CMK (cell line): ENCODE measurements around the gene NUP188.
A peak's percentile ranks its signal among the peaks of the same experiment; 100 is the strongest.

ENCODE experiments used
- DNase-seq: peaks from one replicate; pipeline ENCODE4 v3.0.0-alpha.2; 2010; ENCODE audit warnings: low read depth

NUP188 gene

GRCh38 chr9:129007766-129008468 lies 60.4 kb downstream of the NUP188 start:
- DNase-seq, result no peak

GRCh38 chr9:129008469-129008965 lies 61.0 kb downstream of the NUP188 start:
- DNase-seq, result no peak

GRCh38 chr9:129008986-129009583 lies 61.6 kb downstream of the NUP188 start:
- no peak for DNase-seq

GRCh38 chr9:129009584-129010141 lies 62.2 kb downstream of the NUP188 start:
- DNase-seq, result no peak

- DNase-seq, result no peak
These were observed 62.9 kb downstream of the NUP188 start for GRCh38 chr9:129010267-129010975.

GRCh38 chr9:129011170-129011569 lies 63.7 kb downstream of the NUP188 start:
- DNase-seq, result no peak

- no peak for DNase-seq
These were observed 64.3 kb downstream of the NUP188 start for GRCh38 chr9:129011761-129012181.

GRCh38 chr9:129012343-129012742 lies 64.8 kb downstream of the NUP188 start:
- DNase-seq, result no peak

- DNase-seq, result no peak
These were observed 65.5 kb downstream of the NUP188 start for GRCh38 chr9:129012893-129013448.

GRCh38 chr9:129013674-129014073 lies 66.2 kb downstream of the NUP188 start:
- no peak for DNase-seq

GRCh38 chr9:129014124-129014523 lies 66.6 kb downstream of the NUP188 start:
- DNase-seq, result no peak

- DNase-seq, result no peak
These were observed 67.1 kb downstream of the NUP188 start for GRCh38 chr9:129014608-129015007.

GRCh38 chr9:129021091-129021490 lies 73.6 kb downstream of the NUP188 start:
- no peak for DNase-seq

GRCh38 chr9:129022037-129022436 lies 74.5 kb downstream of the NUP188 start:
- no peak for DNase-seq

GRCh38 chr9:129023036-129023907 lies 75.8 kb downstream of the NUP188 start:
- DNase-seq, result no peak

- no peak for DNase-seq
These were observed 76.4 kb downstream of the NUP188 start for GRCh38 chr9:129023908-129024233.

GRCh38 chr9:129026442-129027223 lies 79.1 kb downstream of the NUP188 start:
- DNase-seq, result no peak

- DNase-seq, result no peak
These were observed 79.8 kb downstream of the NUP188 start for GRCh38 chr9:129027224-129027684.

- no peak for DNase-seq
These were observed 80.2 kb downstream of the NUP188 start for GRCh38 chr9:129027685-129028191.

GRCh38 chr9:129028192-129028966 lies 80.9 kb downstream of the NUP188 start, which contains the start of gene SH3GLB2:
TSS of gene SH3GLB2 (minus strand) at chr9:129028331. CDS start at chr9:129028154, 177 bp downstream.
- peak; percentile 89 for DNase-seq
